GM12801 (cell line): ENCODE measurements around the gene TMCO6.

Source experiments
- CTCF ChIP-seq: IDR thresholded peaks from one replicate; pipeline ENCODE4 v1.5.1; 2011; ENCODE audit warnings: control low read depth; ENCODE audit not compliant: insufficient read length; ENCODE audit errors: extremely low read depth

The TMCO6 gene

DNA sequence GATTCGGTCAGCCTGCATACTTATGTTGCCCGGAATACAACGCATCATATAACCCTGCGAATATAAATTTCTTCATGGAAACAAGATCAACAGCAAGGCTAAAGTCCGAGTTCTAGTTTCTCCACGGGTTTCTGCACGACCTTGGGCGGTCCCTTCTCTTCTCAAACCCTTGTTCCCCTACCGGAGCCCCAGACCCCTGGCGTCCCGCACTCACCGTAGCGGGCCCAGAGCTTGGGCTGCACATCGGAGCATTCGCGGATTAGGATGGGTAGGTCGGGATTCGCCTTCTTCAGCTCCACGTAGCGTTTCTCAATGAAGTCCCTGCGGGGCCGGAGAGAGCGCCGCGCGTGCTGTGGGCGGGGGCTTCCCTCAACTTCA, 7.8 kb downstream of the TMCO6 start:
- no peak for TF ChIP-seq CTCF

DNA sequence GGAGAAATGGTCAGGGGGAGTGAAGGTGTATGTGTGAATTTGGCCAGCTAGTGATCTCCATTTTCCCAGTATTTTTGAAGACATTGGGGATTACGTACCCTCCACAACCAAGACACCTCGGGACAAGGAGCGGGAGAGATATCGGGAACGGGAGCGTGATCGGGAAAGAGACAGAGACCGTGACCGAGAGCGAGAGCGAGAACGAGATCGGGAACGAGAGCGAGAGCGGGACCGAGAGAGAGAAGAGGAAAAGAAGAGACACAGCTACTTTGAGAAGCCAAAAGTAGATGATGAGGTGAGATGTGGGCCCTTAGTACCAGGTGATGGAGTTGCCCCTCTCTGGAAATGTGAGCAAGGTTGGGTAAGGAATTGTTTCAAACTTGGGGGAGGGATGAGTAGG, 19.6 kb downstream of the TMCO6 start:
- TF ChIP-seq CTCF = no peak

DNA sequence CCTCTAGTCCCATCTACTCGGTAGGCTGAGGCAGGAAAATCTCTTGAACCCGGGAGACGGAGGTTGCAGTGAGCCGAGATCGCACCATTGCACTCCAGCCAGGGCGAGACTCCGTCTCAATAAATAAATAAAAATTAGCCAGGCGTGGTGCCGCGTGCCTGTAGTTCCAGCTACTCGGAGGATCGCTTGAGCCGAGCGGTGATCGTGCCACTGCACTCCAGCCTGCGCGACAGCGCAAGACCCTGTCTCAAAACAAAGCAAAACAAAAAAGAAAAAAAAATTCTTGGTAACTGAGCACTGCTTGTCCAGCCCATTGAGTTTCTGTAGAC, 24.7 kb downstream of the TMCO6 start:
- no peak for TF ChIP-seq CTCF

DNA sequence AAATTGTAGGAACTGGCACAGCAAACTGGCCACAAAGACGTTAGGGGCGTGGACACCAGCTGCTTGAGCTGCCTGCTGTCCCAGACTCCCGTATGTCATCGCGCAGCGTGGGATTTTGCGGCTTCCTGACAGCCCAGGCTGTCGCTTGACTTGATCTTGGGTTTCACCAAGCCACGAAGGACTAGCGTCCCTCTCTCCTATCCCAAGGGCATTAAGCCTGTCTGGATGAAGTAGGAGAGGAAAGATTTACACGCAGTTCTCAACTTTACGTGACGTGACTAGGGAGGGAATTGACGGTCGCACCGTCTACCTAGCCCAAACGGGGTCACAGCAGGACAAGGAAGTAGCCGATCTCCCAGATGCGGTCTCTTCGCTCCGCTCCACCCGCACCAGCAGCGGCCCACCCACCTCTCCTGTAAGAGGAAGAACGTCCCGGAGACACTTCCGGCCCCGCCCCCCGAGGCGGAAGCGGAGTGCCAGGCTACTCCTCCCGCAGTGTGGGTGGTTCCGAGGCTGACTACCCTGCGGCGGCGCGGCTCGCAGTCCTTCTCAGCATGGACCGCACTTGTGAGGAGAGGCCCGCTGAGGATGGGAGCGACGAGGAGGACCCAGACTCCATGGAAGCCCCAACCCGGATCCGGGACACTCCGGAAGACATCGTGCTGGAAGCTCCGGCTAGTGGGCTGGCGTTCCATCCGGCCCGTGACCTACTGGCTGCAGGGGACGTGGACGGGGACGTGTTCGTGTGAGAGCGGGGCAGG, 25.3 kb downstream of the TMCO6 start, which contains the start of gene WDR55:
TSS of gene WDR55 (plus strand) at position 546 of the 761 bp plus-strand sequence. CDS start at position 555, 9 bp downstream.
- TF ChIP-seq CTCF = no peak

DNA sequence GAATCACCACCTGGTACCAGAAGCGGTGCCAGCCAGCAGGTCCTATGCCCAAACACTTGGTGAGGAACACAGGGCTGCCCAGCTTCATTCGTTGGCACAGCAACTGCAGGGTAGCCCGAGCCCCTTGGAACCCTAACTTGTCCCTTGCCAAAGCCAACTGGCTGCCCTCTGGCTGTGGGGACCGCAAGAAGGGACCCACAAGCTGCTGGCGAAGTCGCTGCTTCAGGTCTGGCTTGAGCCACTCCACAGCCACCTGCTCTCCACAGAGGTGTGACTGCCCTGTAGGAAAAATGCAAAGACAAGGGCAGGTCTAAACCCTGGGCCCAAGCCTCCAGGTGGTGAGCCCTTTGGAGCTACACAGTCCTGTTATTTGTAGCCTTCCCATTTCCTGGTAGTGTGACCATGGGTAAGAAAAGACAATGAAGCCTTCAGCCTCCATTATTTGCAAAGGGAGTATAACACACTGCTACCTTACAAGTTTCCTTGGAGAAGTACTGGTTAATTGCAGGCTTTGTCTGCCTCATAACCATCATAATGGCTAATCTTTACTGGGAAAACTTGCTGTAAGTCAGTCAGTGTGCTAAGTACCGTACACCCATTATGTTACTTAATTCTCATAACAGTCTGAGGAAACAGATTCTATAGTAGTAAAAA, 32.3 kb downstream of the TMCO6 start:
- TF ChIP-seq CTCF = no peak

GRCh38 chr5:140672455-140673186, 33.4 kb downstream of the TMCO6 start:
- no peak for TF ChIP-seq CTCF

DNA sequence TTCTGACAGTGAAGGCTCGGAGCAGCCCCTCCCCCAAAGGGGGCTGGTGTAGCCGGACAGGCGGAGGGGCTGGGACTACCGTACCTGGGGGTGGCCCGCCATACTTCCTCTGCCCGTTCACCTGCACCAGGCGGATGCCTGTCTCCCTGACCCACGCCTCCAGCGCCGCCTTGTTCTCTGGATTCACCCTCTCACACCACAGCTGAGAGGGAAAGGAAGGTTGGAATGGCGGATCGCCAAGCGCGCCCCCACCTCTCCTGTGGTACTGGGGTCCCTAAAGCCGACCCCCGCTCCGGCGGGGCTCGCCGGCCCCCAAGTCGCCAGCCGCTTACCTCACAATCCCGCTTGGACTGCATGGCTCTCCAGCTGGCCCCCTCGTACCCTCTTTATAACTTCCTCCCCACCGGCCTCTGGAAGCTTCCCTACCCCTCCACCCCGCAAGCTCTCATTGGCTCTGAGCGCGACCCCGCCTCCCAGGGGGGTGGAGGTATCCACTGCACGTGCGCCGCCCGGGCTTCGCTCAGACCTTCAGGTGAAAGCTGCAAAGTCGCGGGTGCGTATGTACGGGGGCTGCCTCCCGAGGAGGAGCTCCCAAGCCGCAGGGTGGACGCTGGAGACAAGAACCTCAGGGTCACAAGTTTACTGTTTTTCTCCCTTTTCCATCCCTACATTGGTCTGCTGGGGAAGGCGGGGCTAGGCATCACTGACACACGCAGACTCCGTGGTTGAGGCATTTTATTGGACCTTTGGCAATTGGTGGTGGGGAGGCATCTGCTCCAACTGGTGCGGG, 34.1 kb downstream of the TMCO6 start, which contains the start of gene DND1:
TSS of gene DND1 (minus strand) at position 390 of the 790 bp plus-strand sequence. CDS start at position 356, 34 bp downstream.
- TF ChIP-seq CTCF = no peak
